ENCODE results near the gene CHN1. TPM values are rescaled to one million over a fixed set of nuclear protein-coding genes. Genes with fewer than 3 reads are reported as not detected.

CHN1 gene
- total RNA-seq, 1 donor from 2014 or later, result 61.0 TPM

DNA sequence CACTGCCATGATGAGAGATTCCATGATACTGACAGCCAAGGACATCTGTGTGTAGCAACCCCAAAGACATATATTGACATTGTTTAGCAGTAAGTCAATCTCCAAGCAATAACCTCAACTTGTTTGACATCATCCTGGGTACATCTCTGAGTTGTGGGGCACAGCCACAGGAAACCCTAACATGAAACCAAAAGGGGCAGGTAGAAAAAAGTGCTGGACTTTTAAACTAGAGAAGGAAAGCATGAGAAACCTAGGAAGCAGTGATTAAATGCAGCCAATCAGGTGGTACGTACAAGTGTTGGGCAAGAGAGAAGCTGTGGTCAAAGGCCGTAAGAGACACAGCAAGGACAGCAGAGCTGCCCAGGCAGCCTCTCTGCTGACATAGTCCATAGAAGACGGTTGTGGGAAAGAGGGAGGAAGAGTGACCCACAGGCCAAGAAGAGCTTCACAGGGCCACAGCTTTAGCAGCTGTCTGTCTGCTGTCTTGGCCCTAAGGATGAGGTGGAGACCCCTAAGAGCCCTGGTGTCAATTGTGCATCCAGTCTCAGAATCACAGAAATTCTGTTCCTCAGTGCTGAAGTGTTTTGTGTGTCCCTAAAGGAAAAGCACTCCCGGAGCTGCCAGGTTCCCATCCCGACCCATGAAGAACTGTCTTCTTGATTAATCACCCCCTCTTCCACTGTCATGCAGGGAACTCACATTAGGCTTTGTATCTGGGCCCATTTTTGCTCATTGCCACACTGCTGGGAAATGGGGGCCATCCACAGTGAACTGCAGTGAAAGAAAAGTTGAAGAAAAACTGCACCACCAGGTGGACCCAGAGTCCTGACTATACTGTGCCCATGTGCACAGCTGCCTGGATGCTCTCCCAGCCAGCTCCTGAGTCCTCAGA is 25.4 kb upstream of the CHN1 start:
- DNase-seq (ENCODE audit: low read depth, low spot score), result peak; percentile 38
- H3K4me3 Mint-ChIP-seq, result no peak overlapping the region
- H3K36me3 Mint-ChIP-seq (ENCODE audit: low read depth), result peaks cover 3% of the 10 kb centered on the region
- peaks cover 4% of the 10 kb centered on the region for H3K9me3 Mint-ChIP-seq
- H3K4me1 Mint-ChIP-seq, result peaks cover 11% of the 10 kb centered on the region
- no peak overlapping the region for H3K27ac Mint-ChIP-seq (ENCODE audit: unreplicated experiment)
- H3K27me3 Mint-ChIP-seq (ENCODE audit: low read depth), result no peaks in the 10 kb centered on the region
- TF ChIP-seq CTCF (conservative IDR thresholded peaks at IDR 0.05), result peak; percentile 55

DNA sequence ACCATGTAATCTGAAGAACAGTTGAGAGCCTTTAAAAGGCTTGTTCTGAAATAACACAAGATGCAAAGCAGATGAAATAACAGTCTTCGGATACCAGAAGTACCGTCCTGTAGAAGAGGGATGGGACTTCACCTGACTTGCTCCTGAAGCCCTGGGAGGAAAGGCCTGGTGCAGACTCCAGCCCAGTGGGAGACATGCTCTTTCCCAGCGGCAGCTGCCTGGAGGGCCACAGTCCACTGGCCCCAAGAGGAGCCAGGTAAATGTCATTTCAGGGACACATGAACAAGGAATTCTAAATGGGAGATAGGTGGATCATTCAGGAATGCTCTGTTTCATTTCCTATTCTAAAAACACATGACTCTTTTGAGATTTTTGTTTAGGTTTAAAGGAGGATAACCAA is 22.6 kb upstream of the CHN1 start:
- DNase-seq (ENCODE audit: low read depth, low spot score), result no peak
- TF ChIP-seq CTCF (conservative IDR thresholded peaks at IDR 0.05), result no peak
- Mint-ChIP-seq H3K36me3 (ENCODE audit: low read depth) (peaks cover 3% of the 10 kb centered on the region), H3K27me3 (ENCODE audit: low read depth) (no peaks in the 10 kb centered on the region), H3K27ac (ENCODE audit: unreplicated experiment) (peak overlapping the region; percentile 22), H3K9me3 (peaks cover 9% of the 10 kb centered on the region), H3K4me1 (peaks cover 9% of the 10 kb centered on the region), H3K4me3 (no peak overlapping the region)

- peaks cover 9% of the 10 kb centered on the region for H3K4me1 Mint-ChIP-seq
- no peaks in the 10 kb centered on the region for H3K27me3 Mint-ChIP-seq (ENCODE audit: low read depth)
- no peak overlapping the region for H3K4me3 Mint-ChIP-seq
- no peak for TF ChIP-seq CTCF (conservative IDR thresholded peaks at IDR 0.05)
- peaks cover 9% of the 10 kb centered on the region for H3K9me3 Mint-ChIP-seq
- no peak for DNase-seq (ENCODE audit: low read depth, low spot score)
- peaks cover 3% of the 10 kb centered on the region for H3K36me3 Mint-ChIP-seq (ENCODE audit: low read depth)
- no peak overlapping the region for H3K27ac Mint-ChIP-seq (ENCODE audit: unreplicated experiment)
Measured at GRCh38 chr2:175026385-175026784, 21.2 kb upstream of the CHN1 start.

DNA sequence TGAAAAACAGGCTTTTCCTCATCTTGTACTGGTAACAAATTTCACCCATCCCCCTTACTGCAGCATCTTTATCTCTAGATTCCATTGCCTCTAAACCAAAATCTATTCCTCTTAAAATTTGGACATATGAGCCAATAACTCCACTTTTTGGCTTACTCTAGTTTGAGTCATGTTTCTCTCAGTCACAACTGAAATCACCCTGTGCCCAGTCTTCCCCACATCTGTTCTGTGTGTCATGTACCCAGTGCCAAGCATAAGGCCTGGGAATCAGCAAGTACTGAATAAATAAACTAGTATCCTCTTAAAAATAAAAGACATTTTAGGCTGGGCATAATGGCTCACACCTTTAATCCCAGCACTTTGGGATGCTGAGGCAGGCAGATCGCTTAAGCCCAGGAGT is 20.8 kb upstream of the CHN1 start:
- Mint-ChIP-seq H3K4me3 (no peak overlapping the region), H3K27me3 (ENCODE audit: low read depth) (no peaks in the 10 kb centered on the region), H3K4me1 (peaks cover 9% of the 10 kb centered on the region), H3K27ac (ENCODE audit: unreplicated experiment) (no peak overlapping the region), H3K9me3 (peaks cover 9% of the 10 kb centered on the region), H3K36me3 (ENCODE audit: low read depth) (peaks cover 3% of the 10 kb centered on the region)
- DNase-seq (ENCODE audit: low read depth, low spot score), result no peak
- TF ChIP-seq CTCF (conservative IDR thresholded peaks at IDR 0.05), result no peak

DNA sequence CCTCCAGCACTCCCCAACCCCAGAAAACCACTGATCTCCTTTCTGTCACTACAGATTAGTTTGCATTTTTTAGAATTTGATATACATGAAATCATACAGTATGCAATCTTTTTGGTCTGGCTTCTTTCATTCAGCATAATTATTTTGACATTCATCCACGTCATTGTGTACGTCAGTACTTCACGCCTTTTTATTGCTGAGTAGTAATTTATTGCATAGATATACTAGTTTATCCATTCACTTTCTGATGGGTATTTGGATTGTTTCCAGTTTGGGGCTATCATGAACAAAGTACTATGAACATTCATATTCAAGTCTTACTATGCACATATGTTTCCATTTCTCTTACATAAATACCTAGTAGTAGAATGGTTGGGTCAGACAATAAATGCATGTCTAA is 20.1 kb upstream of the CHN1 start:
- Mint-ChIP-seq H3K27me3 (ENCODE audit: low read depth) (no peaks in the 10 kb centered on the region), H3K36me3 (ENCODE audit: low read depth) (peaks cover 3% of the 10 kb centered on the region)

More for the DNA sequence above, 20.1 kb upstream of the CHN1 start:
- DNase-seq (ENCODE audit: low read depth, low spot score), result no peak
- no peak for TF ChIP-seq CTCF (conservative IDR thresholded peaks at IDR 0.05)
- H3K4me1 Mint-ChIP-seq, result peaks cover 9% of the 10 kb centered on the region
- no peak overlapping the region for H3K27ac Mint-ChIP-seq (ENCODE audit: unreplicated experiment)
- H3K4me3 Mint-ChIP-seq, result no peak overlapping the region
- peaks cover 9% of the 10 kb centered on the region for H3K9me3 Mint-ChIP-seq

Measured in neural crest cell (in vitro differentiated cells).